MCF 10A (cell line): ENCODE results near the gene PERP. TPM values are rescaled to one million over a fixed set of nuclear protein-coding genes. Genes with fewer than 3 reads are reported as not detected.
"Not testable (repeated sequence)": the region's sequence is repeated elsewhere in the genome, so short reads cannot be mapped to it uniquely, and the experiment has no call there.

Experiments used
- BruUV-seq: library from RNA; stranded (reverse); fragments of 400-500 nt; replicated peaks from 2 replicates; lab custom pipeline; 2021; lab: Mats Ljungman, UMichigan
- CTCF ChIA-PET: fragments of 300-600 bp; sonication (Branson Sonifier 250); formaldehyde crosslinking; extraction: SDS; loops from one replicate; lab custom pipeline; 2021; ENCODE audit warnings: antibody characterized with exemption, inconsistent platforms; lab: Yijun Ruan, JAX
- POLR2A ChIA-PET: fragments of 300-600, 350-650 bp; sonication (Branson Sonifier 250); formaldehyde crosslinking; extraction: SDS; loops from one replicate; lab custom pipeline; 2020; ENCODE audit warnings: antibody characterized with exemption, inconsistent platforms; lab: Yijun Ruan, JAX
- DNase-seq: peaks from one replicate; pipeline ENCODE4 v3.0.0-alpha.2; 2018; ENCODE audit not compliant: unreplicated experiment
- H3K27ac Mint-ChIP-seq: one replicate; pipeline ENCODE4 v1.8.0; 2022; ENCODE audit warnings: mild to moderate bottlenecking, low read depth, mixed read lengths; ENCODE audit not compliant: unreplicated experiment
- H3K27me3 Mint-ChIP-seq: one replicate; pipeline ENCODE4 v1.8.0; 2022; ENCODE audit warnings: mixed read lengths; ENCODE audit not compliant: insufficient read depth, unreplicated experiment
- H3K36me3 Mint-ChIP-seq: one replicate; pipeline ENCODE4 v1.8.0; 2022; ENCODE audit warnings: mild to moderate bottlenecking, moderate library complexity, mixed read lengths; ENCODE audit not compliant: insufficient read depth, unreplicated experiment
- H3K4me1 Mint-ChIP-seq: one replicate; pipeline ENCODE4 v1.8.0; 2022; ENCODE audit warnings: mixed read lengths; ENCODE audit not compliant: insufficient read depth, unreplicated experiment
- H3K4me3 Mint-ChIP-seq: one replicate; pipeline ENCODE4 v1.8.0; 2022; ENCODE audit warnings: mild to moderate bottlenecking, moderate library complexity, mixed read lengths; ENCODE audit not compliant: unreplicated experiment
- H3K9me3 Mint-ChIP-seq: one replicate; pipeline ENCODE4 v1.8.0; 2022; ENCODE audit warnings: mixed read lengths; ENCODE audit not compliant: unreplicated experiment
- intact Hi-C: fragments of 100-400 bp; cut with micrococcal nuclease; formaldehyde crosslinking; loops from 2 replicates; pipeline ENCODE4 v1.14.1; 2022
- total RNA-seq: library from RNA; stranded (reverse); gene quantifications from 2 replicates; pipeline ENCODE4 v1.2.3, GENCODE V29; 2022
- TF ChIP-seq, protein P1 (sequence below): fragments of 200-600 bp; IDR thresholded peaks from one replicate; pipeline ENCODE4 v1.8.0; 2022; ENCODE audit warnings: antibody characterized with exemption, mild to moderate bottlenecking; ENCODE audit not compliant: unreplicated experiment

Gene PERP
- total RNA-seq, 1 experiment from 2014 or later = 120 TPM

DNA sequence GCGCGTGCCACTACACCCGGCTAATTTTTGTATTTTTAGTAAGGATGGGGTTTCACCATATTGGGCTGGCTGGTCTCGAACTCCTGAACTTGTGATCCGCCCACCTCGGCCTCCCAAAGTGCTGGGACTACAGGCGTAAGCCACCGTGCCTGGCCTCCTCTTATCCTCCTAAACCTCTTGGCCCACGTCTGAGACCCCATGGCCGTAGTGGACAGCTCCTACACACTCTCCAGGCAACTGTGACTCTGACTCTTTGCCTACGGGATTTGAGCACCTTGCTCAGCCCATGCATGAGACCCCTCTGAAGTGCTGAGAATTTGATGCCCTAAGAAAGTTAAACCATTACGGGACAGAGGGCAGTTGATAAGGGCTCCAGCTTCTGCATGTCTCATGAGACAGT lies 25.0 kb downstream of the PERP start:
- Mint-ChIP-seq H3K4me1 (peaks cover 7% of the 10 kb centered on the region), H3K36me3 (peaks cover 7% of the 10 kb centered on the region), H3K27me3 (no peaks in the 10 kb centered on the region), H3K9me3 (no peaks in the 10 kb centered on the region), H3K4me3 (no peak overlapping the region), H3K27ac (no peak overlapping the region)
- ChIA-PET CTCF (interaction anchor here (0.5 to 1.9 kb wide), 4 partner anchors 12 to 76 kb away, joined by 3 to 9 read pairs (median 3); no protein-coding TSS in a partner anchor), POLR2A (interaction anchor here (1.2 to 15.3 kb wide), 4 partner anchors 20 to 75 kb away, joined by 3 to 506 read pairs (median 257); partner anchors contain the start of gene PERP)
- TF ChIP-seq, protein P1, sequence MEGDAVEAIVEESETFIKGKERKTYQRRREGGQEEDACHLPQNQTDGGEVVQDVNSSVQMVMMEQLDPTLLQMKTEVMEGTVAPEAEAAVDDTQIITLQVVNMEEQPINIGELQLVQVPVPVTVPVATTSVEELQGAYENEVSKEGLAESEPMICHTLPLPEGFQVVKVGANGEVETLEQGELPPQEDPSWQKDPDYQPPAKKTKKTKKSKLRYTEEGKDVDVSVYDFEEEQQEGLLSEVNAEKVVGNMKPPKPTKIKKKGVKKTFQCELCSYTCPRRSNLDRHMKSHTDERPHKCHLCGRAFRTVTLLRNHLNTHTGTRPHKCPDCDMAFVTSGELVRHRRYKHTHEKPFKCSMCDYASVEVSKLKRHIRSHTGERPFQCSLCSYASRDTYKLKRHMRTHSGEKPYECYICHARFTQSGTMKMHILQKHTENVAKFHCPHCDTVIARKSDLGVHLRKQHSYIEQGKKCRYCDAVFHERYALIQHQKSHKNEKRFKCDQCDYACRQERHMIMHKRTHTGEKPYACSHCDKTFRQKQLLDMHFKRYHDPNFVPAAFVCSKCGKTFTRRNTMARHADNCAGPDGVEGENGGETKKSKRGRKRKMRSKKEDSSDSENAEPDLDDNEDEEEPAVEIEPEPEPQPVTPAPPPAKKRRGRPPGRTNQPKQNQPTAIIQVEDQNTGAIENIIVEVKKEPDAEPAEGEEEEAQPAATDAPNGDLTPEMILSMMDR = no peak
- intact Hi-C loops = no loop called here
- BruUV-seq = no TSS peak
- DNase-seq = no peak

DNA sequence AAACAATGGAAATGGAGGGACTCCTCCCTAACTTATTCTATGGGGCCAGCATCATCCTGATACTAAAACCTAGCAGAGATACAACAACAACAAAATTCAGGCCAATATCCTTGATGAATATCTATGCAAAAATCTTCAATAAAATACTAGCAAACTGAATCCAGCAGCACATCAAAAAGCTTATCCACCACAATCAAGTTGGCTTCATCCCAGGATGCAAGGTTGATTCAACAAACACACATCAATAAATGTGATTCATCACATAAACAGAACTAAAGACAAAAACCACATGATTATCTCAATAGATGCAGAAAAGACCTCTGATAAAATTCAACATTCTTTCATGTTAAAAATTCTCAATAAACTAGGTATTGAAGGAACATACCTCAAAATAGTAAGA lies 27.7 kb downstream of the PERP start:
- H3K4me1 Mint-ChIP-seq, H3K27me3 Mint-ChIP-seq, H3K36me3 Mint-ChIP-seq, H3K9me3 Mint-ChIP-seq, DNase-seq, H3K27ac Mint-ChIP-seq, intact Hi-C loops, BruUV-seq, H3K4me3 Mint-ChIP-seq: not testable (repeated sequence)
- ChIA-PET CTCF (interaction anchor here (0.8 kb wide), 1 partner anchor 25 kb away, joined by 3 read pairs; no protein-coding TSS in a partner anchor), POLR2A (interaction anchor here (0.9 to 1.4 kb wide), 6 partner anchors 10 to 51 kb away, joined by 3 to 7 read pairs (median 4); no protein-coding TSS in a partner anchor)

DNA sequence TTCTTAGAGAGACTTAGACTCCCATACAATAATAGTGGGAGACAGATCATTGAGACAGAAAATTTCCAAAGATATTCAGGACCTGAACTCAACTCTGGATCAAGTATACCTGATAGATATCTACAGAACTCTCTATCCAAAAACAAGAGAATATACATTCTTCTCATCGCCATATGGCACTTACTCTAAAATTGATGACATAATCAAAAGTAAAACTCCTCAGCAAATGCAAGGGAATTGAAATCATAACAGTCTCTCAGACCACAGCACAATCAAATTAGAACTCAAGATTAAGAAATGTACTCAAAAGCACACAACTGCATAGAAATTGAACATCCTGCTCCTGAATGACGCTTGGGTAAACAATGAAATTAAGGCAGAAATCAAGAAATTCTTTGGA lies 28.7 kb downstream of the PERP start:
- Mint-ChIP-seq H3K4me3 (no peak overlapping the region), H3K9me3 (no peaks in the 10 kb centered on the region), H3K36me3 (peaks cover 7% of the 10 kb centered on the region), H3K27ac (no peak overlapping the region), H3K27me3 (no peaks in the 10 kb centered on the region), H3K4me1 (no peaks in the 10 kb centered on the region)
- ChIA-PET CTCF (interaction anchor here (0.6 kb wide), 1 partner anchor 714 kb away, joined by 3 read pairs; no protein-coding TSS in a partner anchor), POLR2A (interaction anchor here (0.7 to 1.2 kb wide), 4 partner anchors 9 to 65 kb away, joined by 3 to 6 read pairs (median 4); no protein-coding TSS in a partner anchor)
- no TSS peak for BruUV-seq
- DNase-seq = no peak
- intact Hi-C loops = no loop called here
- TF ChIP-seq, protein P1 = no peak

DNA sequence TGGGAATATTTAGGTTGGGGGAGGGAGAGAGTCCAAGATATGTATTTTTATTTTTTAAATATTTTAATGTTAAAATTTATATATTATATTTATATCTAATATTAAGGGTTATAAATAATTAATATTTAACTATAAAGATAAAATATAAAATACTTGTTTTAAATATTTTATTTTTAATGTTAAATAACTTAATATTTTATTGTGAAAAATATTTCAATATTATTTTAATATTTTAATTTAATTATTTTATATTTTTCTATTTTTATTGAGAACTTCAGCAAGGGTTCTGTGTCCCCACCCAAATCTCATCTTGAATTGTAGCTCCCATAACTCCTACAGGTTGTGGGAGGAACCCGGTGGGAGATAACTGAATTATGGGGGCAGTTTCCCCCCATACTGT lies 34.0 kb downstream of the PERP start:
- Mint-ChIP-seq H3K4me1 (no peaks in the 10 kb centered on the region), H3K27ac (no peak overlapping the region), H3K4me3 (no peak overlapping the region), H3K27me3 (no peaks in the 10 kb centered on the region), H3K36me3 (no peaks in the 10 kb centered on the region), H3K9me3 (no peaks in the 10 kb centered on the region)
- TF ChIP-seq, protein P1 = no peak
- no peak for DNase-seq
- intact Hi-C loops = no loop called here
- ChIA-PET POLR2A (interaction anchor here (0.6 to 3.0 kb wide), 3 partner anchors 13 to 951 kb away, joined by 3 to 9 read pairs (median 4); no protein-coding TSS in a partner anchor), CTCF (no interaction called here)
- no TSS peak for BruUV-seq
